ENCODE results near the gene SPRR1A.

DNA sequence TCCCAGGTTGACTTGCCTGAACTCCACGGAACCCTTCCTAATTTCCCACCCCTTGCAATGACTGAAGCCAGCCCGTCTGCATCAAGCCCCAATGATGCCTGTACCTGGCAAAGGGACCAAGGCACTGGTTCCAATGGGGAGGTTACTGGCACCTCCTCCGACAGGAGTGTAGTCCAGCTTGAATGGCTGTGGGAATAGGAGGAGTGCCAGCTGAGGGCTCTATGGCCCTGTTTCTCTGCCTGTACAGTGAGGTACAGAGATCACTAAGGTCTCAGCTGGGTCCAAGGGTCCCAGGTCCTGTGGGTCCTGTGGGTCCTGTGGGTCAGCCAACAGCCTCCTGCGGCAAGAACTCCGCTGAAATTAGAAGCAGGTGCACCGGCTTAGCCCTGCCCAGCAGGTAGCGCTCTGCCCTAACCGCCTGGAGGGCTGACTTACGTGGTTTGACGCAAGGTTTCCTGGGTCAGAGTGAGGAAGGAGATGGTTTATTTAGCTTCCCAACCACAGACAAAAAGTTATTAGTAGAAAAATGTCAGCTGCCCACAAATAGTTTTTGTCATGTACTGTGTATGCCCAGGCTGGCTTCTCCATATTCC, 23.3 kb upstream of the SPRR1A start:
- TF ChIP-seq, protein P1, sequence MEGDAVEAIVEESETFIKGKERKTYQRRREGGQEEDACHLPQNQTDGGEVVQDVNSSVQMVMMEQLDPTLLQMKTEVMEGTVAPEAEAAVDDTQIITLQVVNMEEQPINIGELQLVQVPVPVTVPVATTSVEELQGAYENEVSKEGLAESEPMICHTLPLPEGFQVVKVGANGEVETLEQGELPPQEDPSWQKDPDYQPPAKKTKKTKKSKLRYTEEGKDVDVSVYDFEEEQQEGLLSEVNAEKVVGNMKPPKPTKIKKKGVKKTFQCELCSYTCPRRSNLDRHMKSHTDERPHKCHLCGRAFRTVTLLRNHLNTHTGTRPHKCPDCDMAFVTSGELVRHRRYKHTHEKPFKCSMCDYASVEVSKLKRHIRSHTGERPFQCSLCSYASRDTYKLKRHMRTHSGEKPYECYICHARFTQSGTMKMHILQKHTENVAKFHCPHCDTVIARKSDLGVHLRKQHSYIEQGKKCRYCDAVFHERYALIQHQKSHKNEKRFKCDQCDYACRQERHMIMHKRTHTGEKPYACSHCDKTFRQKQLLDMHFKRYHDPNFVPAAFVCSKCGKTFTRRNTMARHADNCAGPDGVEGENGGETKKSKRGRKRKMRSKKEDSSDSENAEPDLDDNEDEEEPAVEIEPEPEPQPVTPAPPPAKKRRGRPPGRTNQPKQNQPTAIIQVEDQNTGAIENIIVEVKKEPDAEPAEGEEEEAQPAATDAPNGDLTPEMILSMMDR (IDR thresholded peaks at IDR 0.05): peak in 6 of 7 experiments; percentile 8 to 52 (median 29)
- TF ChIP-seq POLR2A (IDR thresholded peaks at IDR 0.05): no peak

Measured in body of pancreas (tissue), 4 donors.